ENCODE results near the gene LTA.

LTA gene

GRCh38 chr6:31572041-31572911 lies at the start of gene LTA:
TSS of gene LTA (plus strand) at chr6:31572289. CDS start at chr6:31572743, 454 bp downstream.
- Histone ChIP-seq H3K27ac (ENCODE audit: low read depth, low read length) (no peak within 1 kb of the TSS), H3K36me3 (ENCODE audit: control insufficient read depth, insufficient read depth, low read length) (no peaks in the 10 kb centered on the region), H3K9ac (ENCODE audit: low read depth, low read length) (no peak within 1 kb of the TSS), H3K9me3 (ENCODE audit: control insufficient read depth, insufficient read depth, low read length) (no peaks in the 10 kb centered on the region), H3K27me3 (ENCODE audit: control insufficient read depth, insufficient read depth, low read length) (no peaks in the 10 kb centered on the region; the same call in 1 of the 2 replicates), H3K4me1 (ENCODE audit: control insufficient read depth, insufficient read depth, low read length) (peaks cover 9% of the 10 kb centered on the region; the same call in 1 of the 2 replicates), H3K4me3 (ENCODE audit: low read depth, low read length) (no peak within 1 kb of the TSS)

- no peak overlapping the region for H3K27ac ChIP-seq (ENCODE audit: low read depth, low read length)
- H3K27me3 ChIP-seq (ENCODE audit: control insufficient read depth, insufficient read depth, low read length): no peaks in the 10 kb centered on the region
- no peaks in the 10 kb centered on the region for H3K9me3 ChIP-seq (ENCODE audit: control insufficient read depth, insufficient read depth, low read length)
- peaks cover 12% of the 10 kb centered on the region for H3K36me3 ChIP-seq (ENCODE audit: control insufficient read depth, insufficient read depth, low read length)
- no peak overlapping the region for H3K4me3 ChIP-seq (ENCODE audit: low read depth, low read length)
- H3K4me1 ChIP-seq (ENCODE audit: control insufficient read depth, insufficient read depth, low read length): no peaks in the 10 kb centered on the region
- H3K9ac ChIP-seq (ENCODE audit: low read depth, low read length): no peak overlapping the region
These were observed 46.5 kb upstream of the LTA start for GRCh38 chr6:31525553-31525931.

GRCh38 chr6:31525932-31526591 lies 46.0 kb upstream of the LTA start:
- H3K4me1 ChIP-seq (ENCODE audit: control insufficient read depth, insufficient read depth, low read length): no peaks in the 10 kb centered on the region
- H3K9me3 ChIP-seq (ENCODE audit: control insufficient read depth, insufficient read depth, low read length): no peaks in the 10 kb centered on the region
- no peak overlapping the region for H3K4me3 ChIP-seq (ENCODE audit: low read depth, low read length)
- peaks cover 17% of the 10 kb centered on the region for H3K36me3 ChIP-seq (ENCODE audit: control insufficient read depth, insufficient read depth, low read length)
- no peak overlapping the region for H3K27ac ChIP-seq (ENCODE audit: low read depth, low read length)
- H3K27me3 ChIP-seq (ENCODE audit: control insufficient read depth, insufficient read depth, low read length): no peaks in the 10 kb centered on the region
- no peak overlapping the region for H3K9ac ChIP-seq (ENCODE audit: low read depth, low read length)

GRCh38 chr6:31528307-31528777 lies 43.7 kb upstream of the LTA start:
- Histone ChIP-seq H3K4me3 (ENCODE audit: low read depth, low read length) (no peak overlapping the region), H3K27ac (ENCODE audit: low read depth, low read length) (no peak overlapping the region), H3K36me3 (ENCODE audit: control insufficient read depth, insufficient read depth, low read length) (peaks cover 40% of the 10 kb centered on the region)

GRCh38 chr6:31528821-31529328 lies 43.2 kb upstream of the LTA start, which contains the start of gene MCCD1:
TSS of gene MCCD1 (plus strand) at chr6:31528962. CDS start at chr6:31529015, 53 bp downstream.
- Histone ChIP-seq H3K9ac (ENCODE audit: low read depth, low read length) (no peak within 1 kb of the TSS), H3K27ac (ENCODE audit: low read depth, low read length) (peak within 1 kb of the TSS; percentile 55), H3K36me3 (ENCODE audit: control insufficient read depth, insufficient read depth, low read length) (peaks cover 46% of the 10 kb centered on the region), H3K9me3 (ENCODE audit: control insufficient read depth, insufficient read depth, low read length) (no peaks in the 10 kb centered on the region), H3K27me3 (ENCODE audit: control insufficient read depth, insufficient read depth, low read length) (no peaks in the 10 kb centered on the region), H3K4me1 (ENCODE audit: control insufficient read depth, insufficient read depth, low read length) (no peaks in the 10 kb centered on the region), H3K4me3 (ENCODE audit: low read depth, low read length) (no peak within 1 kb of the TSS)

More at GRCh38 chr6:31528307-31528777, 43.7 kb upstream of the LTA start:
- no peaks in the 10 kb centered on the region for H3K27me3 ChIP-seq (ENCODE audit: control insufficient read depth, insufficient read depth, low read length)
- no peak overlapping the region for H3K9ac ChIP-seq (ENCODE audit: low read depth, low read length)
- H3K4me1 ChIP-seq (ENCODE audit: control insufficient read depth, insufficient read depth, low read length): no peaks in the 10 kb centered on the region
- no peaks in the 10 kb centered on the region for H3K9me3 ChIP-seq (ENCODE audit: control insufficient read depth, insufficient read depth, low read length)

- Histone ChIP-seq H3K4me1 (ENCODE audit: control insufficient read depth, insufficient read depth, low read length) (no peaks in the 10 kb centered on the region), H3K4me3 (ENCODE audit: low read depth, low read length) (no peak overlapping the region), H3K9me3 (ENCODE audit: control insufficient read depth, insufficient read depth, low read length) (no peaks in the 10 kb centered on the region), H3K27me3 (ENCODE audit: control insufficient read depth, insufficient read depth, low read length) (no peaks in the 10 kb centered on the region), H3K27ac (ENCODE audit: low read depth, low read length) (peak overlapping the region; percentile 55), H3K9ac (ENCODE audit: low read depth, low read length) (no peak overlapping the region), H3K36me3 (ENCODE audit: control insufficient read depth, insufficient read depth, low read length) (peaks cover 52% of the 10 kb centered on the region)
These were observed 42.5 kb upstream of the LTA start for GRCh38 chr6:31529329-31530150.

- H3K9ac ChIP-seq (ENCODE audit: low read depth, low read length): no peak overlapping the region
- H3K36me3 ChIP-seq (ENCODE audit: control insufficient read depth, insufficient read depth, low read length): peaks cover 63% of the 10 kb centered on the region
- no peak overlapping the region for H3K27ac ChIP-seq (ENCODE audit: low read depth, low read length)
- H3K27me3 ChIP-seq (ENCODE audit: control insufficient read depth, insufficient read depth, low read length): no peaks in the 10 kb centered on the region
- no peak overlapping the region for H3K4me3 ChIP-seq (ENCODE audit: low read depth, low read length)
- no peaks in the 10 kb centered on the region for H3K4me1 ChIP-seq (ENCODE audit: control insufficient read depth, insufficient read depth, low read length)
- no peaks in the 10 kb centered on the region for H3K9me3 ChIP-seq (ENCODE audit: control insufficient read depth, insufficient read depth, low read length)
These were observed 41.4 kb upstream of the LTA start for GRCh38 chr6:31530659-31531058.

GRCh38 chr6:31531162-31531561 lies 40.9 kb upstream of the LTA start:
- H3K4me3 ChIP-seq (ENCODE audit: low read depth, low read length): no peak overlapping the region
- H3K36me3 ChIP-seq (ENCODE audit: control insufficient read depth, insufficient read depth, low read length): peaks cover 68% of the 10 kb centered on the region
- no peak overlapping the region for H3K9ac ChIP-seq (ENCODE audit: low read depth, low read length)
- no peak overlapping the region for H3K27ac ChIP-seq (ENCODE audit: low read depth, low read length)
- H3K4me1 ChIP-seq (ENCODE audit: control insufficient read depth, insufficient read depth, low read length): no peaks in the 10 kb centered on the region
- no peaks in the 10 kb centered on the region for H3K27me3 ChIP-seq (ENCODE audit: control insufficient read depth, insufficient read depth, low read length)
- H3K9me3 ChIP-seq (ENCODE audit: control insufficient read depth, insufficient read depth, low read length): no peaks in the 10 kb centered on the region

- no peak overlapping the region for H3K4me3 ChIP-seq (ENCODE audit: low read depth, low read length)
- H3K9ac ChIP-seq (ENCODE audit: low read depth, low read length): no peak overlapping the region
- peaks cover 77% of the 10 kb centered on the region for H3K36me3 ChIP-seq (ENCODE audit: control insufficient read depth, insufficient read depth, low read length)
- no peak overlapping the region for H3K27ac ChIP-seq (ENCODE audit: low read depth, low read length)
- H3K27me3 ChIP-seq (ENCODE audit: control insufficient read depth, insufficient read depth, low read length): no peaks in the 10 kb centered on the region
- H3K9me3 ChIP-seq (ENCODE audit: control insufficient read depth, insufficient read depth, low read length): no peaks in the 10 kb centered on the region
- no peaks in the 10 kb centered on the region for H3K4me1 ChIP-seq (ENCODE audit: control insufficient read depth, insufficient read depth, low read length)
These were observed 40.1 kb upstream of the LTA start for GRCh38 chr6:31531771-31532643.

Data from HUES48 (cell line).